H9 (cell line): ENCODE results near the gene FAM43B. TPM values are rescaled to one million over a fixed set of nuclear protein-coding genes. Genes with fewer than 3 reads are reported as not detected.

Experiments
- DNase-seq: peaks from one replicate; pipeline ENCODE4 v3.0.0-alpha.2; 2017
- H2AFZ ChIP-seq: one replicate; pipeline ENCODE4 v1.6.1; 2013; ENCODE audit warnings: mild to moderate bottlenecking, low read length, control low read depth, moderate library complexity
- H2AK5ac ChIP-seq: 2 replicates; pipeline ENCODE4 v1.6.1; 2013; ENCODE audit warnings: low read length, control low read depth, mixed read lengths; ENCODE audit not compliant: insufficient read length
- H2BK120ac ChIP-seq: one replicate; pipeline ENCODE4 v1.6.1; 2013; ENCODE audit warnings: low read depth, mild to moderate bottlenecking, low read length, control low read depth, inconsistent platforms; ENCODE audit not compliant: poor library complexity, severe bottlenecking
- H2BK12ac ChIP-seq: 2 replicates; pipeline ENCODE4 v1.6.1; 2013; ENCODE audit warnings: low read length, control low read depth, mixed read lengths, low read depth; ENCODE audit not compliant: insufficient read length
- H2BK15ac ChIP-seq: 2 replicates; pipeline ENCODE4 v1.6.1; 2013; ENCODE audit warnings: low read depth, low read length, control low read depth
- H2BK20ac ChIP-seq: one replicate; pipeline ENCODE4 v1.6.1; 2013; ENCODE audit warnings: low read depth, mild to moderate bottlenecking, low read length, control low read depth, inconsistent platforms; ENCODE audit not compliant: poor library complexity, severe bottlenecking
- H2BK5ac ChIP-seq: 2 replicates; pipeline ENCODE4 v1.6.1; 2013; ENCODE audit warnings: low read length, control low read depth, mixed read lengths; ENCODE audit not compliant: insufficient read length
- H3K14ac ChIP-seq: 2 replicates; pipeline ENCODE4 v1.6.1; 2013; ENCODE audit warnings: low read length, control low read depth; ENCODE audit not compliant: insufficient read depth
- H3K18ac ChIP-seq: 2 replicates; pipeline ENCODE4 v1.6.1; 2013; ENCODE audit warnings: low read depth, mild to moderate bottlenecking, mixed read lengths, low read length, control low read depth; ENCODE audit not compliant: insufficient read length
- H3K23ac ChIP-seq: 2 replicates; pipeline ENCODE4 v1.6.1; 2013; ENCODE audit warnings: low read length, control low read depth, mixed read lengths, low read depth; ENCODE audit not compliant: insufficient read length
- H3K23me2 ChIP-seq: 2 replicates; pipeline ENCODE4 v1.6.1; 2013; ENCODE audit warnings: low read depth, mild to moderate bottlenecking, mixed read lengths, low read length, control low read depth; ENCODE audit not compliant: insufficient read length, poor library complexity, severe bottlenecking
- H3K27ac ChIP-seq: 2 replicates; pipeline ENCODE4 v1.5.1; 2013; ENCODE audit warnings: low read length, control low read depth, mixed read lengths, low read depth; ENCODE audit not compliant: insufficient read length
- H3K27me3 ChIP-seq: 2 replicates; pipeline ENCODE4 v1.6.1; 2013; ENCODE audit warnings: low read length, control low read depth, inconsistent platforms; ENCODE audit not compliant: insufficient read depth
- H3K4ac ChIP-seq: 2 replicates; pipeline ENCODE4 v1.6.1; 2013; ENCODE audit warnings: low read depth, mild to moderate bottlenecking, control low read depth, inconsistent platforms, low read length, moderate library complexity
- H3K4me1 ChIP-seq: 2 replicates; pipeline ENCODE4 v1.6.1; 2013; ENCODE audit warnings: low read length, control low read depth, inconsistent platforms; ENCODE audit not compliant: insufficient read depth
- H3K4me2 ChIP-seq: 2 replicates; pipeline ENCODE4 v1.6.1; 2013; ENCODE audit warnings: low read length, control low read depth, mixed read lengths; ENCODE audit not compliant: insufficient read length, insufficient read depth
- H3K56ac ChIP-seq: 2 replicates; pipeline ENCODE4 v1.6.1; 2013; ENCODE audit warnings: low read depth, mild to moderate bottlenecking, mixed read lengths, low read length, control low read depth; ENCODE audit not compliant: insufficient read length
- H3K79me1 ChIP-seq: 2 replicates; pipeline ENCODE4 v1.6.1; 2013; ENCODE audit warnings: low read depth, mild to moderate bottlenecking, moderate library complexity, low read length, control low read depth, inconsistent platforms; ENCODE audit not compliant: insufficient read depth, poor library complexity, severe bottlenecking
- H3K79me2 ChIP-seq: 2 replicates; pipeline ENCODE4 v1.6.1; 2013; ENCODE audit warnings: low read length, control low read depth, inconsistent platforms; ENCODE audit not compliant: insufficient read depth
- H3K9ac ChIP-seq: 2 replicates; pipeline ENCODE4 v1.6.1; 2013; ENCODE audit warnings: low read length, control low read depth, mixed read lengths; ENCODE audit not compliant: insufficient read length; ENCODE audit errors: extremely low read depth
- H3K9me3 ChIP-seq: one replicate; pipeline ENCODE4 v1.6.1; 2013; ENCODE audit warnings: low read depth, low read length, inconsistent platforms; ENCODE audit not compliant: control insufficient read depth
- H3T11ph ChIP-seq: one replicate; pipeline ENCODE4 v1.6.1; 2013; ENCODE audit warnings: mild to moderate bottlenecking, low read length, control low read depth, inconsistent platforms
- H4K20me1 ChIP-seq: one replicate; pipeline ENCODE4 v1.6.1; 2013; ENCODE audit not compliant: control insufficient read depth, insufficient read length, insufficient read depth
- H4K5ac ChIP-seq: 2 replicates; pipeline ENCODE4 v1.6.1; 2013; ENCODE audit warnings: low read depth, mild to moderate bottlenecking, mixed read lengths, low read length, control low read depth; ENCODE audit not compliant: insufficient read length
- H4K8ac ChIP-seq: replicated peaks from 2 replicates; pipeline ENCODE4 v1.6.1; 2013; ENCODE audit warnings: low read length, control low read depth, mixed read lengths, low read depth; ENCODE audit not compliant: insufficient read length
- H4K91ac ChIP-seq: 2 replicates; pipeline ENCODE4 v1.6.1; 2013; ENCODE audit warnings: low read depth, mild to moderate bottlenecking, moderate library complexity, mixed read lengths, low read length, control low read depth; ENCODE audit not compliant: insufficient read length
- H3K27ac Mint-ChIP-seq, 3 experiments: 2 replicates in 2 of 3; 3 replicates in 1 of 3; pipeline ENCODE4 v1.8.0; 2020 to 2021; ENCODE audit warnings: mixed read lengths in 3 of 3, mild to moderate bottlenecking in 1 of 3, moderate library complexity in 1 of 3
- H3K27me3 Mint-ChIP-seq: 2 replicates; pipeline ENCODE4 v1.8.0; 2021; ENCODE audit warnings: low read depth, mild to moderate bottlenecking, moderate library complexity, mixed read lengths
- H3K36me3 Mint-ChIP-seq, 3 experiments: 2 replicates in 2 of 3; 3 replicates in 1 of 3; pipeline ENCODE4 v1.8.0; 2020 to 2021; ENCODE audit warnings: low read depth in 3 of 3, mixed read lengths in 3 of 3; ENCODE audit not compliant: insufficient read depth in 1 of 3
- H3K4me1 Mint-ChIP-seq, 2 experiments: 2 replicates each; pipeline ENCODE4 v1.8.0; 2020; ENCODE audit warnings: mixed read lengths in 2 of 2
- H3K4me3 Mint-ChIP-seq, 2 experiments: 2 replicates in 1 of 2; 3 replicates in 1 of 2; pipeline ENCODE4 v1.8.0; 2020 to 2021; ENCODE audit warnings: mild to moderate bottlenecking in 2 of 2, mixed read lengths in 2 of 2, moderate library complexity in 1 of 2
- H3K9me3 Mint-ChIP-seq, 2 experiments: 2 replicates in 1 of 2; 3 replicates in 1 of 2; pipeline ENCODE4 v1.8.0; 2020; ENCODE audit warnings: mild to moderate bottlenecking in 2 of 2, mixed read lengths in 2 of 2, moderate library complexity in 1 of 2
- WGBS: extraction: QIAGEN DNeasy Blood & Tissue Kit; methylation state at CpG from one replicate; pipeline ENCODE4 v1.1.7; 2013; ENCODE audit warnings: missing lambda C conversion rate, low lambda C conversion rate, mixed read lengths; ENCODE audit not compliant: insufficient read length; ENCODE audit errors: extremely low coverage; 5-methylcytosine and 5-hydroxymethylcytosine counted together
- total RNA-seq: library from RNA; stranded (reverse); gene quantifications from 2 replicates; pipeline ENCODE4 v1.2.1, GENCODE V29; 2021
- TF ChIP-seq, protein P1 (sequence below): fragments of 200-600 bp; sonication (generic); conservative IDR thresholded peaks from 3 replicates; pipeline ENCODE4 v1.8.0; 2021; ENCODE audit warnings: antibody characterized with exemption, mild to moderate bottlenecking

FAM43B gene
- total RNA-seq, 1 experiment from 2014 or later, result 0.22 TPM

DNA sequence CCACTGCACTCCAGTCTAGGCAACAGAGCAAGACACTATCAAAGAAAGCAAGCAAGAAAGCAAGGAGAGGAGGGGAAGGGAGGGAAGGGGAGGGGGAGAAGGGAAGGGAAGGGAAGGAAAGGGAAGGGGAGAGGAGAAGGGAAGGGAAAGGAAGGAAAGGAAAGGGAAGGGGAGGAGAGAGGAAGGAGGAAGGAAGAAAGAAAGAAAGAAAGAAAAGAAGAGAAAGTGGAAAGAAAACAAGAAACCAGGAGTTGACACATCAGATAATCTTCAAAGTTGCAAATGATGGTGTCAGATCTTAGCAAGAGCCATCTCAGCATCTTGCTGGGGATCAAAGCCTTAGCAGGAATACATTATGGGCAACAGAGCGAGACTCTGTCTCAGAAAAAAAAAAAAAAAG is 21.6 kb downstream of the FAM43B start:
- Histone ChIP-seq H2BK12ac (no peak overlapping the region), H2BK15ac (no peak overlapping the region), H3K4me1 (no peaks in the 10 kb centered on the region), H3K9ac (no peak overlapping the region), H2BK20ac (no peak overlapping the region), H3K4me2 (no peak overlapping the region), H3T11ph (no peak overlapping the region), H4K5ac (no peak overlapping the region), H2AK5ac (no peak overlapping the region), H4K8ac (no peak overlapping the region), H3K79me1 (no peaks in the 10 kb centered on the region), H3K56ac (no peak overlapping the region), H4K20me1 (no peaks in the 10 kb centered on the region), H3K9me3 (no peaks in the 10 kb centered on the region), H3K4ac (no peak overlapping the region), H2BK120ac (no peak overlapping the region), H3K23me2 (no peaks in the 10 kb centered on the region), H4K91ac (no peak overlapping the region), H3K27ac (no peak overlapping the region), H3K79me2 (no peaks in the 10 kb centered on the region), H3K23ac (no peak overlapping the region), H3K14ac (no peak overlapping the region), H2AFZ (no peak overlapping the region), H3K27me3 (no peaks in the 10 kb centered on the region; the same call in 1 of the 2 replicates), H3K18ac (no peak overlapping the region), H2BK5ac (no peak overlapping the region)
- Mint-ChIP-seq H3K9me3 (peaks cover 0 to 3% of the 10 kb centered on the region in 2 experiments; a peak in 1 of 5 replicates), H3K36me3 (no peaks in the 10 kb centered on the region), H3K4me3 (no peak overlapping the region; a peak in 1 of 5 replicates), H3K4me1 (peaks cover 3 to 5% of the 10 kb centered on the region in 2 experiments; a peak in 2 of 4 replicates), H3K27me3 (peaks cover 56% of the 10 kb centered on the region), H3K27ac (no peak overlapping the region)
- no CpG with 5 or more reads among the region's 1 CpG for WGBS
- TF ChIP-seq, protein P1, sequence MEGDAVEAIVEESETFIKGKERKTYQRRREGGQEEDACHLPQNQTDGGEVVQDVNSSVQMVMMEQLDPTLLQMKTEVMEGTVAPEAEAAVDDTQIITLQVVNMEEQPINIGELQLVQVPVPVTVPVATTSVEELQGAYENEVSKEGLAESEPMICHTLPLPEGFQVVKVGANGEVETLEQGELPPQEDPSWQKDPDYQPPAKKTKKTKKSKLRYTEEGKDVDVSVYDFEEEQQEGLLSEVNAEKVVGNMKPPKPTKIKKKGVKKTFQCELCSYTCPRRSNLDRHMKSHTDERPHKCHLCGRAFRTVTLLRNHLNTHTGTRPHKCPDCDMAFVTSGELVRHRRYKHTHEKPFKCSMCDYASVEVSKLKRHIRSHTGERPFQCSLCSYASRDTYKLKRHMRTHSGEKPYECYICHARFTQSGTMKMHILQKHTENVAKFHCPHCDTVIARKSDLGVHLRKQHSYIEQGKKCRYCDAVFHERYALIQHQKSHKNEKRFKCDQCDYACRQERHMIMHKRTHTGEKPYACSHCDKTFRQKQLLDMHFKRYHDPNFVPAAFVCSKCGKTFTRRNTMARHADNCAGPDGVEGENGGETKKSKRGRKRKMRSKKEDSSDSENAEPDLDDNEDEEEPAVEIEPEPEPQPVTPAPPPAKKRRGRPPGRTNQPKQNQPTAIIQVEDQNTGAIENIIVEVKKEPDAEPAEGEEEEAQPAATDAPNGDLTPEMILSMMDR, result no peak
- DNase-seq, result no peak
